Activated naive CD8-positive, alpha-beta T cell treated with anti-CD3 and anti-CD28 coated beads, Interleukin-2, amount 50 U/mL, for 24 hours (primary cell): ENCODE data around the gene HIRA.

Source experiments
- ATAC-seq: fragments of 150-1000 bp; cut with Tn5 transposase; one replicate; pipeline ENCODE4 v1.10.0; 2021
- DNase-seq: peaks from one replicate; pipeline ENCODE4 v3.0.0; 2021
- H3K27ac Mint-ChIP-seq: one replicate; pipeline ENCODE4 v1.8.0; 2021; ENCODE audit warnings: mild to moderate bottlenecking, mixed read lengths
- H3K27me3 Mint-ChIP-seq: one replicate; pipeline ENCODE4 v1.8.0; 2021; ENCODE audit warnings: mixed read lengths
- H3K36me3 Mint-ChIP-seq: one replicate; pipeline ENCODE4 v1.8.0; 2021; ENCODE audit warnings: low read depth, mixed read lengths
- H3K4me1 Mint-ChIP-seq: one replicate; pipeline ENCODE4 v1.8.0; 2021; ENCODE audit warnings: mixed read lengths
- H3K4me3 Mint-ChIP-seq: one replicate; pipeline ENCODE4 v1.8.0; 2021; ENCODE audit warnings: mild to moderate bottlenecking, moderate library complexity, mixed read lengths
- H3K9me3 Mint-ChIP-seq: one replicate; pipeline ENCODE4 v1.8.0; 2021; ENCODE audit warnings: mixed read lengths

Gene HIRA

DNA sequence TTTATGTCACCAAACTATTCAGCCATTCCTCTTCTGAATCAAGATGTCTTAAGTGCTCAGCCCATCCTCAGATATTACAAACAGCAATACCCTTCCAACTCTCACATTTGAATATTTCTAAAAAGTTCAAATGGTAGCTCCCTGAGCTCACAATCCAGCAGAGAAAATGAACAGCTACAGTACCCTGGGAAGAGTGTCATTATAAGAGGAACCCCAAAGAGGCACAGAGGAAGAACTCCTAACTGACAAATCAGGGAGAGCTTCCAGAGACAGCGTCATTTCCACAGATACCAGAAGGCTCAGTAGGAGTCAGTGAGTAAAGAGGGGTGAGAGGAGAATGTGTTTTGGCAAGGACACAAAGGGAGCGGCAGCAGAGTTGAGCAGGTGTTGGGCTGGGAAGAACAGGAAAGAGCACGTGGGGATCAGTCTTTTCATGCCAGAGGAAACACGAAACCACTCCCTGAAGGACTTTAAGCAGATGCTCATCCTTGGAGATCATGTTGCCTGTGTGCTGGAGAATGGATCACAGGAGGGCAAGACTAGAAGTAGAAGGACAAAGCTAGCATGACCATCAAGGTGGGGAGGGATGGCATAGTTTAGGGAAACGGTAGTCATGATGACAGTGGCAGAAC, 144.3 kb downstream of the HIRA start:
- Mint-ChIP-seq H3K4me3 (no peak overlapping the region), H3K9me3 (no peaks in the 10 kb centered on the region), H3K4me1 (peaks cover 23% of the 10 kb centered on the region), H3K27me3 (peaks cover 35% of the 10 kb centered on the region), H3K36me3 (no peaks in the 10 kb centered on the region), H3K27ac (no peak overlapping the region)
- no peak for DNase-seq
- ATAC-seq: no peak

DNA sequence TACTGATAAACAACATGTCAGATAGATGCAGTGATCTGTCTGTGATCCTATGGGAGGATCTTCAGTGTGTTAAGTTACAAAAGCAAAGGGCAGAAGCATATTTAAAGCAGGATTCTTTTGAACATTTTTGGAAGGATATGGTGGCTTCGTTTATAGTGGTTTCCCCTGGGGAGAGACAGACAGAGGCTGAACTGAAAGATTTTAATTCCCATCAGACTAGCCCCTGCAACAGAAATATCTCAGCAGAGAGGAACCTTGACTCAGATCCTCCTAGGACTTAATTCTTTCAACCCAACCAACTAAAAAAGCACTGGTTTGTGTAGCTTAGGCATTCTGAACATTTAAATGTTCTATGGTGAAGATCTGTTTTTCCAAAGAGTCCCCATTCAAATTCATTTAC, 145.7 kb downstream of the HIRA start:
- H3K4me3 Mint-ChIP-seq: no peak overlapping the region

More for the DNA sequence above, 145.7 kb downstream of the HIRA start:
- H3K36me3 Mint-ChIP-seq: no peaks in the 10 kb centered on the region
- H3K27me3 Mint-ChIP-seq: peaks cover 33% of the 10 kb centered on the region
- DNase-seq (no peak), ATAC-seq (no peak)
- no peaks in the 10 kb centered on the region for H3K9me3 Mint-ChIP-seq
- peaks cover 16% of the 10 kb centered on the region for H3K4me1 Mint-ChIP-seq
- H3K27ac Mint-ChIP-seq: no peak overlapping the region
